GM19328 (cell line): Measurements from ENCODE around the gene TRPV6.

Experiments used
- ATAC-seq: cut with Tn5 transposase; IDR thresholded peaks from one replicate; pipeline ENCODE4 v1.9.1; 2021; ENCODE audit warnings: mild to moderate bottlenecking, moderate library complexity; ENCODE audit not compliant: unreplicated experiment

The TRPV6 gene

DNA sequence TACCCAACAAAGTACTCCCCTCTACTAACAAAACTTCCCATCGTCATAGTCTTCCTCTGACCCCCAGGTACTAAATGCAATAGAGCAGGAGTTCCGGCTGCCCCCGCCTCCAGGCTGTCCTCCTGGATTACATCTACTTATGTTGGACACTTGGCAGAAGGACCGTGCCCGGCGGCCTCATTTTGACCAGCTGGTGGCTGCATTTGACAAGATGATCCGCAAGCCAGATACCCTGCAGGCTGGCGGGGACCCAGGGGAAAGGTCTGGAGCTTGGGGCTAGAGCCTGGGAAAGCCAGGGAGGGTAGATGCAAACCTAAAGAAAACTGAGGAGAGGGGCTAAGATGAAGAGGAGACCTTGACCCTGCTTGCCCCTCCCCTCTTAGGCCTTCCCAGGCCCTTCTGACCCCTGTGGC is 15.4 kb downstream of the TRPV6 start:
- no peak for ATAC-seq

DNA sequence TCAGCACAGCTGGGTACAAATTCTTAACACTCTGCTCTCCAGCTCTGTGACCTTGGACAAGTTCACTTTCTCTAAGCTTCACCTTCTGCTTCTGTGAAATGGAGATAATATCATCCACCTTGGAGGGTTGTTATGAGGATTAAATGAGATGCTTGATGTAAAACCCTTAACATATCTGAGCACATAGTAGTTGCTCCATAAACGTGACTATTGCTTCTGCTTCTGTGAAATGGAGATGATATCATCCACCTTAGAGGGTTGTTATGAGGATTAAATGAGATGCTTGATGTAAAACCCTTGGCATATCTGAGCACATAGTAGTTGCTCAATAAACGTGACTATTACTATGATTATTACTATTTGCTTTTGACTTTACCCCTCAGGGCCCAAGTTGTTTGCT is 16.1 kb downstream of the TRPV6 start:
- no peak for ATAC-seq

DNA sequence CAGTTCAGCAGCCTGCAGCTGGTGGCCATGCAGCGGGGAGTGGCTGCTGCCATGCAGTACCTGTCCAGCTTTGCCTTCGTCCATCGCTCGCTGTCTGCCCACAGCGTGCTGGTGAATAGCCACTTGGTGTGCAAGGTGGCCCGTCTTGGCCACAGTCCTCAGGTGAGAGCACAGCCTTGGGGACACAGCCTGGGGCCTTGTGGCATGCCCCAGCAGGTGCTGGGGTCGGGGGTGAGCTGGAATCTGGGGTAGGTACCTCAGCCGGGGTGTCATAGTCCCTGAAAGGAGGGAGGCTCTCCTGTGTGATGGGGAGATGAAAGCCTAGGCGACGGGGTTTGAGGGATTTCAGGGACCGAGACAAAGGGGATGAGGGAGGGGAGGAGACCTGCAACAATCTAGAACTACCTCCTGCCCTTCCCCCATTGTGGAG is 16.5 kb downstream of the TRPV6 start:
- ATAC-seq, result no peak

DNA sequence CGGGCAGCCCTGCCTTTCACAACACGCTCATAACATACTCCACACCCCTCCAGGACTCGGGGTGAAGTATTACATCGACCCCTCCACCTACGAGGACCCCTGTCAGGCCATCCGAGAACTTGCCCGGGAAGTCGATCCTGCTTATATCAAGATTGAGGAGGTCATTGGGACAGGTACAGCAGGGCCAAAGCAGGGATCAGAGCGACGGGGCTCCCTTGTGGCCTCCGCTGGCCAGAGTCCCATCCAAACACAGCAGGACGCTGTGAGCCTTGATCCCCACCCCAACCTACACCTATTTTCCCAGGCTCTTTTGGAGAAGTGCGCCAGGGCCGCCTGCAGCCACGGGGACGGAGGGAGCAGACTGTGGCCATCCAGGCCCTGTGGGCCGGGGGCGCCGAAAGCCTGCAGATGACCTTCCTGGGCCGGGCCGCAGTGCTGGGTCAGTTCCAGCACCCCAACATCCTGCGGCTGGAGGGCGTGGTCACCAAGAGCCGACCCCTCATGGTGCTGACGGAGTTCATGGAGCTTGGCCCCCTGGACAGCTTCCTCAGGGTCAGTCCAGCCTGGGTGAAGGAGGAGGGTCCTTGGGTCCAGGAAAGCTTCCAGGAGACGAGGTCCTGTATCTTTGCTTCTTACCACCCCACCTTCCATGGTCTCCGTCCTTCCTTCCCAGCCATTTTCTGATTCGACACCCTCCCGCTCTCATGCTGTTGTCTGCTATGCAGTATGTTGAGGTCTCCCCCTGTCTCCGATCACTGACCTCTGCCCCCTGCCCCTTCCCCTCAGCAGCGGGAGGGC is 17.2 kb downstream of the TRPV6 start:
- ATAC-seq, result no peak

DNA sequence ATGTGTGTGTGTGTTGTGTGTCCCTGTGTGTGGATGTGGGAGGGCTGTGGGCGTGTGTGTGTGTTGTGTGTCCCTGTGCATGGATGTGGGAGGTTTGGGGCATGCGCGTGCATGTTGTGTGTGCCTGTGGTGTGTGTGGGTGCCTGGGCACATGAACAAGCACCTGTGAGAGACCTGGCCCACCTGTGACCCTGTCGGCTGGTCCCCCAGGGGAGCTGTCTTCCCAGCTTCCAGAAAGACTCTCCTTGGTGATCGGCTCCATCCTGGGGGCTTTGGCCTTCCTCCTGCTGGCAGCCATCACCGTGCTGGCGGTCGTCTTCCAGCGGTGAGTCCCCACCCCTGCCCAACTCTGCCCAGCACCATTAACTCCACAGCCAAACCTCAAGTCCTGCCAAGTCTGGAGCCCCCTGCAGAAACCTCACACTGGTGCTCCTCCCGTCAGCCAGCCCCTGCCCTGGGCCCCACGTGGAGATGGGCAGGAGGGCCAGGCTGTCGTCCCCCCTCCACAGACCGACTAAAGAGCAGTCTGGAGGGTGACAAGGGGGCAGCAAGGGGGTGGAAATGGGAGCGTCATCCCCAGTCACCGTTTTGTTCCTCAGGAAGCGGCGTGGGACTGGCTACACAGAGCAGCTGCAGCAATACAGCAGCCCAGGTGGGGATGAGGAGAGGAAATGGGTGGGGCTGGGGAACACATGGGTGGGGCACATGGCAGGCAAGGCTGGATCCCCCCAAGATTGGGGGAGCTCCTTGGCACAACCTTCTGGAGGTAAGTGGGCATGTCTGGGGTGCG is 18.0 kb downstream of the TRPV6 start:
- no peak for ATAC-seq

DNA sequence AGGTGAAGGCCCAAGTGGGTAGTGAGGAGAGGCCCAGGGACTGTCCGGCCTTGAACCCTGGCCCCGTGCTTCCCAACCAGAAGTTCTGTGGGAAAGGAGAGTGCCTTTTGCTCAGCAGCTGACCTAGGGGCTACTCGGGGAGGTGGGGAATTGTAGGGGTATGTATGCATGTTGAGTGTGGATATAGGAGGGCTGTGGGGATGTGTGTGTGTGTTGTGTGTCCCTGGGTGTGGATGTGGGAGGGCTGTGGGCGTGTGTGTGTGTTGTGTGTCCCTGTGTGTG is 18.5 kb downstream of the TRPV6 start:
- no peak for ATAC-seq

DNA sequence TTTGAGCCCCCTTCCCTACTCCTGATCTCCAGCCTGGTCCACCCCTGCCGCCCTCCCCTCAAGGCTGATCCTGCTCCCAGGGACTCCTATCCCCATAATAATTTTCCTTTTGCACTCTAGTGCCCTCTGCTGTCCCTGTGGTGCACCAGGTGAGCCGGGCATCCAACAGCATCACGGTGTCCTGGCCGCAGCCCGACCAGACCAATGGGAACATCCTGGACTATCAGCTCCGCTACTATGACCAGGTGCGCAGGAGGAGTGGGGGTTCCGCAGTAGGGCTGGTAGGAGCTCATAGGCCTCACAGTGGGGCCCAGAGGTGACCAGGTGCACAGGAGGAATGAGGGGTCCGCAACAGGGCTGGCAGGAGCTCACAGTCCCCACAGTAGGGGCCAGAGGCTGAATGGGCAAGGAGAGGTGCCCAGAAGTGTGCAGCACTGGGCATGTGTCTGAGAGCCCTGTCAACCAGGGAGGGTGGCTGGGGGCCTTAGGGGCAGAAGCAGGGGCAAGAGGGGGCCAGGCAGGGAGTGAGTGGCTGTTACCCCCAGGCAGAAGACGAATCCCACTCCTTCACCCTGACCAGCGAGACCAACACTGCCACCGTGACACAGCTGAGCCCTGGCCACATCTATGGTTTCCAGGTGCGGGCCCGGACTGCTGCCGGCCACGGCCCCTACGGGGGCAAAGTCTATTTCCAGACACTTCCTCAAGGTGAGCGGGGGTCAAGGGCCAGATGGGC is 19.0 kb downstream of the TRPV6 start:
- ATAC-seq, result no peak

DNA sequence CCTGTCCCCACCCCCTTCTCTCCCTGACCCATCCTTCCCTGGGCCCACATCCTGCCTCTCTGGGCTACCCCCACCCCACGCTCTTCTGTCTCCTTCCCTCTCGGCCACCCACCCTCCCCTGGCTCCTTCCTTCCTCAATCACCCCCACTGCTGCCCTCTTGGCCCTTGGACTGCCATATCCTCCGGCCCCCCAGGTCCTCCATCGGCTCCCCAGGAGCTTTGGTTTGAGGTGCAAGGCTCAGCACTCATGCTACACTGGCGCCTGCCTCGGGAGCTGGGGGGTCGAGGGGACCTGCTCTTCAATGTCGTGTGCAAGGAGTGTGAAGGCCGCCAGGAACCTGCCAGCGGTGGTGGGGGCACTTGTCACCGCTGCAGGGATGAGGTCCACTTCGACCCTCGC is 19.8 kb downstream of the TRPV6 start:
- ATAC-seq, result no peak

DNA sequence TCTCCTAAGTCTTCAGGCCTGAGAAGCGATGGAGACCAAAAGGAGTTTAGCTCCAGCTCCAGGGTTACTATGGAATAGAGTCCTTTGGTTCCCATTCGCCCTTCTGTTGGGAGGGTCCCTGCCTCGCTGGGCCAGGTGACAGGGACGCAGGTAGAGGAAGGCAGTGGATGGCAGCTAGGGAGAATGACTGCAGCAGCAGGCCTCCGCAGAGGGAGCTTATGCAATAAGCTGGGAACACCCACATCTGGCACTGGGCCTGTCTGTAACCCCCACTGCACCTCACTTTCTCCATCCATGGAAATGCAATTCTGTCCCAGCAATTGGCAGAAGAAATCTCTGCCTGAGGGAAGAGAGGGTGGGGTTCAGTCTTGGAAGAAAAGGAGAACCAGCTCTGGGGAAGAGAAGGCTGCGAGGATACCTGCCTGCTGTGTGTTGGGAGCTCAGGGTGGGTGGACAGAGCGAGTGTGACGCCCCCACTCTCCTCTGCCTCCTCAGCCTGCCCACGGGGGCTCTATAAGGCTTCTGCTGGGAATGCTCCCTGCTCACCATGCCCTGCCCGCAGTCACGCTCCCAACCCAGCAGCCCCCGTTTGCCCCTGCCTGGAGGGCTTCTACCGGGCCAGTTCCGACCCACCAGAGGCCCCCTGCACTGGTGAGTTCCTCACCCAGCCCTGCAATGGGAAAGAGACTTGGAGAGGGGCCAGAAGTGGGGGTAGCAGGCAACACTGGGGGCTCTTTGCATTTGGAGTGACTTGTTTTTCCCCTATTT is 20.4 kb downstream of the TRPV6 start:
- ATAC-seq, result no peak

DNA sequence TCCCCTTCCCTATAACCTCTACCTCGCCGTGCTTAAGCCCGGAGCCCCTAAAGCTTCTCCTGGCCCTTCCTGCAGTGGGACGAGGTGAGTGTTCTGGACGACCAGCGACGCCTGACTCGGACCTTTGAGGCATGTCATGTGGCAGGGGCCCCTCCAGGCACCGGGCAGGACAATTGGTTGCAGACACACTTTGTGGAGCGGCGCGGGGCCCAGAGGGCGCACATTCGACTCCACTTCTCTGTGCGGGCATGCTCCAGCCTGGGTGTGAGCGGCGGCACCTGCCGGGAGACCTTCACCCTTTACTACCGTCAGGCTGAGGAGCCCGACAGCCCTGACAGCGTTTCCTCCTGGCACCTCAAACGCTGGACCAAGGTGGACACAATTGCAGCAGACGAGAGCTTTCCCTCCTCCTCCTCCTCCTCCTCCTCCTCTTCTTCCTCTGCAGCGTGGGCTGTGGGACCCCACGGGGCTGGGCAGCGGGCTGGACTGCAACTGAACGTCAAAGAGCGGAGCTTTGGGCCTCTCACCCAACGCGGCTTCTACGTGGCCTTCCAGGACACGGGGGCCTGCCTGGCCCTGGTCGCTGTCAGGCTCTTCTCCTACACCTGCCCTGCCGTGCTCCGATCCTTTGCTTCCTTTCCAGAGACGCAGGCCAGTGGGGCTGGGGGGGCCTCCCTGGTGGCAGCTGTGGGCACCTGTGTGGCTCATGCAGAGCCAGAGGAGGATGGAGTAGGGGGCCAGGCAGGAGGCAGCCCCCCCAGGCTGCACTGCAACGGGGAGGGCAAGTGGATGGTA is 21.5 kb downstream of the TRPV6 start:
- ATAC-seq, result no peak

DNA sequence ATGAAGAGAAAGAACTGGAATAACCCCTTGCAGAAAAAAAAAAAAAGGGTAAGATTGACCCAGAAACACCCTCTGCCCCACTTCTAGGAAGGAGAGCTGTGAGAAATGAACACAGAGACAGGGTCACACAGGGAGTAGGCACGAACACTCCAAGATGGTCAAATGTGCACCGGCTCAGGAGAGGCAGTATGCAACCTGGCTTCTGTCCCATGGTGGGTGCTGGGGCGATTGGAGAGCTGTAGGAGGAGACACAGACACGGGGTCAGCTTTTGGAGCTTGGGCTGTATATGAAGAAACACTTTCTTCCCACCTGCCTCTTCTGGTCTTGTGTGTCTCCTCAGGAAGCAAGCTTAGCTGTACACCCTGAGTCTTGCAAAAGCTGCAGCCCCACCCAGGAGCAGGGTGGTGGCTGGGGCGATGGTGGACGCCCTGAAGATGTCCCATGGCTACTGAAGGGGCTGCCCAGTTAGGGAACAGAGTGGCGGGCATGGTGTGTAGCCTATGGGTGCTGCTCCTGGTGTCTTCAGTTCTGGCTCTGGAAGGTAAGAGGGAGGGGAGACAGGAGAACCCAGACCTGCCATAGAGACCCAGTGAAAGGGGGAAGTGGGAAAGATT is 22.7 kb downstream of the TRPV6 start:
- no peak for ATAC-seq

DNA sequence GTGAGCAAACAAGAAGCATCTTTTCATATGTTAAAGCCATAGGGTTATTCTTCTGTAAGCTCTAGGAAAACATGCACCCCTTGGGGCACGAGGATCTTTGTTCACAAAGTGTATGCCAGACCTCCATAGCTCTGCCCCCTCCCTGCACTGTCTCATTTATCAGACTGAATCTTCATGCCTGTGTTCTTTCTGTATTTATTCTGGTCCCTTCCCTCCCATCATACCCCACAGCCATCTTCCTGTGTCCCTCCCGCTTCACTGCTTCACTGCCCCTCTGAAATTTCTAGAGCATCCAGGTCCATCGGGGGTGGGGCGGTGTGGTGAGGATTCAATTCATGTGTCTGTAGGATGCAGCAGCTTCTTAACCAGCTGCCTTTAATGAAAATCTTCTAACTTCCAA is 23.2 kb downstream of the TRPV6 start:
- ATAC-seq, result no peak

DNA sequence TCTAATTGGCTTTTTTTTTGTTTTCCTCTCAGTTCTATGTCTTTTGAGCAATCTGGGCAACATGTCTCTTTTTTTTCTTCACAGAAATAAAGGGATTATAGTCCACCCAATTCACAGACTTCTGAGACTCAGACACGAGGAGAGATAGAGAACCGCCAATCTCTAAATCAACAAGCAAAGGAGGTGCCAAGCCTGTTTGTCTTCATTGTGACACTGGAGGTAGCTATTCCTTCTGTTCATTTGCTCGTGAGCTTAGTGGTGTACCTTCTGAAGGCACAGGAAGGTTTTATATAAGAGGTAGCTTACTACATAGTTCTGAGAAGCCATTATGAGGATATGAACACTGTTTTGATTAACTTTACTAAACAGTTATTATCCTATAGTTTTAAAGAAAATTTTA is 24.6 kb downstream of the TRPV6 start:
- no peak for ATAC-seq

DNA sequence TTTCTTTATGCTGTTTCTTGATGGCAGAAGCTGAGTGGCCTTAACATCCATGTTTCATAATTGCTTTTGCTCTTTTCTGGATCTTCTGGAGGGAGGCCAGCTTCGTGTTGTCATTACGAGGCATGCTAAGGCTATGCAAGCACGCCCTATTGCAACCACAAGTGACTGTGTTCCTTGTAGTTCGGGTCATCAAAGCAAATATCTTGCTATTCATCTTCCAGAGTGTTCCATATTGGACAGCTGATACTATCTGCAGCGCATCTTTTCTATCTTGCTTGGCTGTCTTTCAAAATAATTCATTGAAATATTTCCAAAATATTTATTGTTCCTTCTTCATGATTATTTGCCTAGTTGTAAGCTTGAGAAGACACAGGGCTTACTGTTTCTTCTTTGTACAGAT is 25.7 kb downstream of the TRPV6 start:
- no peak for ATAC-seq

DNA sequence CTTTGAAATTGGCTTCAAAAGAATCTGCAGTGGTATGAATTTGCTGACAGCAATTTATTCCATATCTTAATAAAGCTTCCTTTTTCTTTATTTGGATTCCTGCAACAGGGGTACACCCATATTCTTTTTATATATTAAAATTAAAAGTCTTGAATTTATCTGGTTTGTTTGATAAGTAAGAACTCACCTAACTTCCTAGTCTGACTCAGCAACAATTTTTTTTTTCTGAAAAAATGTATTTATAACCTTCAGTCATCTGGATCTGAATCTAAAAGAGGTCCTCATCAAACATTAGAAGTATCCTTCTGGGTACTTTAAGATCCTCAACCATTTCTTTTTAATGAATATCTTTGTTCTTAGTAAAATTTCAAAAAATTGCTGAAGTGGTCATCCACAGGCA is 26.1 kb downstream of the TRPV6 start:
- ATAC-seq, result no peak

DNA sequence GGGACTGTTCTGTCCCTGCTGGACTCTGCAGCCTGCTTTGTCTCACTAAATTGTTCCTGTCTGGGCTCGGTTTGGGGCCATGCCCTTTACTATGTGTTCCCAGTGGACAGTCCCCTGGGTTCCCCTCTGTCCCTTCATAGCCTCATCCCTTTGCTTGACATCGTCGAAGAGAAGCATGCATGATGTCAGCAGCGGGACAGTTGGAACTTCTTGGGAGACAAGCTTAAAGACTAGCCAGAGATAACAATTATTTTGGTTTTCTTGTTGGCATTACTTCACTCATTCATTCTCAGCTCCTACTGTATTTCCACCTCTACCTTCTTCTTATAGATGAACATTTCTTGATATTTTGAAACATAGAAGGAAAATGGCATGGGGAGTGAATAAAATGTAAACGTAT is 27.9 kb downstream of the TRPV6 start:
- ATAC-seq, result no peak

DNA sequence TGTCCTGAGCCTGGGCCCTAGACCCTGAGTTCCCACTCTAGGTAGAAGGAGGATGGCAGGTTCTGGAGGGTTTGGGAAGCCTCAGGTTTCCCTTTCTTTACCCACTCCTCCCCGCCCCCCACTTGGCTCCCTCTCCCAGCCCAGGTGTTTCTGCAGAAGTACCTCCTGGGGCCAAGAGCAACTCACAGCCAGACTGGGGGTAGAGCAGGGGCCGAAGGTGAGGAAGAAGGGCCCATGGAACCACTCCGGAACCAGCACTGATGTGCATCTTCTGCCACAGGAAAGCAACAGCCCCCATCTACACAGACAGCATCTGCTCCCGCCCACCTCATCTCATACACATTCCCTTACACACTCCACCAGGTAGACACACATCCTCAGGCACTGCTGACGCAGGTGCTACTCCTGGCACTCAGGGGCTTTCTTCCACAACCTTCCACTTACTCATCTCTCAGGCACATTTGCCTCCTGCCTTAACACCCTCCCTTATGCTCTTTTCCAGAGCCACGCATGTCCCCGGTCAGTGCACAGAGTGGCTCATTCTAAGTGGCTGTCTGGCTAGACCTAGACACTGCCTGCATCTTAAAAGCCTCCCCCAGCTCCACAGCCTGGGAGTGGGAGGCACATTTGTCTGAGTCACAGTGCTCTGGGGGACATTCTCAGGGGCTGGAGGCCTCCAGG is 28.8 kb downstream of the TRPV6 start:
- ATAC-seq, result no peak

DNA sequence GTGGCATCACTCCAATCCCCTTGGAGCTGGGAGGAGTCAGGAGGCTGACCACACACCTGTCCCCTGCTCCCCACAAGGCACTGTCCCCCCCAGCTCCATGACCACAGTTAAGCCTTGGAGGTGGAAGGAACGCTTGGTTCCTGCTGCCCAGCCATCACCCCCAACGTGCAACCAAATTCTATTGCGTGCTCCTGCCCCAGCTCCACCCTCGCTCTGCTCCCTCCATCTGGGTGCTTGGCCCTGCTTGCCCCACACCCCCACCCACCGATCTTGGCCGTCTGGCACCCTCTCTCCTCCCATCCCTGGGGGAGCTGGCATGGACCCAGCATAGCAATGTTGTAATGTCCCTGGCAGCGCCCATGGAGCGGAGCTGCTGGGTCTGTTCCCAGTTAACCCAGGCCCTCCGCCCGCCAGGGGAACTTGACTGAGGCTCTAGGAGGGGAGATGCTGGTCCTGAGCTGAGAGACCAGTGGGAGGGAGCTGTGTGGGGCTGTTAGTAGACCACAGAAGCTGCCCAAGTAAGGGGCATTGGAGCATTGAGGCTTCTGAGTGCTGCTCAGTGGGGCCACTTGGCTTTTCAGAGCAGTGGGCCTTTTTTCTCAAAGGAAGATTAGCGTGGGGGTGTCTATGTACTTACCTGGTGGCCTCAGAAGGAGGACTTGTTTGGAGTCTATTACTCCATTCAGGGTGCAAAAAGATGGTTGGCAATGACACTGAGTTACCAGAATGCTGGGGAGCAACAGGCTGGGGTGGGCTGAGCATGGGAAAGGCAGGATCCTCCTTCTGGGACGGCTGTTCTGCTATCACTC is 29.6 kb downstream of the TRPV6 start:
- no peak for ATAC-seq
